ENCODE results near the gene GALNT18.

Gene GALNT18

GRCh38 chr11:11293798-11294550, 327.8 kb downstream of the GALNT18 start:
- Histone ChIP-seq H3K4me3 (ENCODE audit: low read length) (no peak overlapping the region), H3K36me3 (ENCODE audit: insufficient read depth, low read length) (no peaks in the 10 kb centered on the region), H3K4me1 (ENCODE audit: insufficient read depth, low read length) (no peaks in the 10 kb centered on the region), H3K9me3 (ENCODE audit: low read length) (no peaks in the 10 kb centered on the region), H2AFZ (ENCODE audit: low read depth, low read length) (no peak overlapping the region), H3K27me3 (ENCODE audit: insufficient read depth, low read length) (no peaks in the 10 kb centered on the region)

- Histone ChIP-seq H3K4me3 (ENCODE audit: low read length) (no peak overlapping the region), H2AFZ (ENCODE audit: low read depth, low read length) (no peak overlapping the region), H3K9me3 (ENCODE audit: low read length) (no peaks in the 10 kb centered on the region), H3K36me3 (ENCODE audit: insufficient read depth, low read length) (no peaks in the 10 kb centered on the region), H3K27me3 (ENCODE audit: insufficient read depth, low read length) (no peaks in the 10 kb centered on the region), H3K4me1 (ENCODE audit: insufficient read depth, low read length) (no peaks in the 10 kb centered on the region)
Observed at GRCh38 chr11:11292839-11293238, 329.0 kb downstream of the GALNT18 start.

GRCh38 chr11:11291041-11292015, 330.5 kb downstream of the GALNT18 start:
- Histone ChIP-seq H3K36me3 (ENCODE audit: insufficient read depth, low read length) (no peaks in the 10 kb centered on the region), H3K4me1 (ENCODE audit: insufficient read depth, low read length) (no peaks in the 10 kb centered on the region), H3K4me3 (ENCODE audit: low read length) (no peak overlapping the region), H3K27me3 (ENCODE audit: insufficient read depth, low read length) (no peaks in the 10 kb centered on the region), H3K9me3 (ENCODE audit: low read length) (no peaks in the 10 kb centered on the region), H2AFZ (ENCODE audit: low read depth, low read length) (no peak overlapping the region)

- H2AFZ ChIP-seq (ENCODE audit: low read depth, low read length) = no peak overlapping the region
- no peaks in the 10 kb centered on the region for H3K4me1 ChIP-seq (ENCODE audit: insufficient read depth, low read length)
- H3K27me3 ChIP-seq (ENCODE audit: insufficient read depth, low read length) = no peaks in the 10 kb centered on the region
- no peaks in the 10 kb centered on the region for H3K9me3 ChIP-seq (ENCODE audit: low read length)
- no peak overlapping the region for H3K4me3 ChIP-seq (ENCODE audit: low read length)
- H3K36me3 ChIP-seq (ENCODE audit: insufficient read depth, low read length) = no peaks in the 10 kb centered on the region
Observed at GRCh38 chr11:11290354-11290753, 331.5 kb downstream of the GALNT18 start.

GRCh38 chr11:11289669-11290068, 332.1 kb downstream of the GALNT18 start:
- Histone ChIP-seq H3K4me3 (ENCODE audit: low read length) (no peak overlapping the region), H3K36me3 (ENCODE audit: insufficient read depth, low read length) (no peaks in the 10 kb centered on the region), H2AFZ (ENCODE audit: low read depth, low read length) (no peak overlapping the region), H3K4me1 (ENCODE audit: insufficient read depth, low read length) (no peaks in the 10 kb centered on the region), H3K27me3 (ENCODE audit: insufficient read depth, low read length) (no peaks in the 10 kb centered on the region), H3K9me3 (ENCODE audit: low read length) (no peaks in the 10 kb centered on the region)

- Histone ChIP-seq H3K36me3 (ENCODE audit: insufficient read depth, low read length) (no peaks in the 10 kb centered on the region), H3K4me1 (ENCODE audit: insufficient read depth, low read length) (no peaks in the 10 kb centered on the region), H3K9me3 (ENCODE audit: low read length) (no peaks in the 10 kb centered on the region), H3K27me3 (ENCODE audit: insufficient read depth, low read length) (no peaks in the 10 kb centered on the region), H2AFZ (ENCODE audit: low read depth, low read length) (no peak overlapping the region), H3K4me3 (ENCODE audit: low read length) (no peak overlapping the region)
Observed at GRCh38 chr11:11288972-11289616, 332.7 kb downstream of the GALNT18 start.

- Histone ChIP-seq H2AFZ (ENCODE audit: low read depth, low read length) (no peak overlapping the region), H3K36me3 (ENCODE audit: insufficient read depth, low read length) (no peaks in the 10 kb centered on the region), H3K9me3 (ENCODE audit: low read length) (no peaks in the 10 kb centered on the region), H3K27me3 (ENCODE audit: insufficient read depth, low read length) (no peaks in the 10 kb centered on the region), H3K4me3 (ENCODE audit: low read length) (no peak overlapping the region), H3K4me1 (ENCODE audit: insufficient read depth, low read length) (peaks cover 2% of the 10 kb centered on the region)
Observed at GRCh38 chr11:11284481-11284880, 337.3 kb downstream of the GALNT18 start.

GRCh38 chr11:11281626-11282025, 340.2 kb downstream of the GALNT18 start:
- Histone ChIP-seq H3K36me3 (ENCODE audit: insufficient read depth, low read length) (no peaks in the 10 kb centered on the region), H3K4me3 (ENCODE audit: low read length) (no peak overlapping the region), H3K4me1 (ENCODE audit: insufficient read depth, low read length) (peaks cover 2% of the 10 kb centered on the region), H3K27me3 (ENCODE audit: insufficient read depth, low read length) (no peaks in the 10 kb centered on the region), H3K9me3 (ENCODE audit: low read length) (no peaks in the 10 kb centered on the region), H2AFZ (ENCODE audit: low read depth, low read length) (no peak overlapping the region)

GRCh38 chr11:11280826-11281225, 341.0 kb downstream of the GALNT18 start:
- Histone ChIP-seq H3K27me3 (ENCODE audit: insufficient read depth, low read length) (no peaks in the 10 kb centered on the region), H2AFZ (ENCODE audit: low read depth, low read length) (no peak overlapping the region), H3K9me3 (ENCODE audit: low read length) (no peaks in the 10 kb centered on the region), H3K4me3 (ENCODE audit: low read length) (no peak overlapping the region), H3K4me1 (ENCODE audit: insufficient read depth, low read length) (peaks cover 2% of the 10 kb centered on the region), H3K36me3 (ENCODE audit: insufficient read depth, low read length) (no peaks in the 10 kb centered on the region)

GRCh38 chr11:11279956-11280689, 341.7 kb downstream of the GALNT18 start:
- H3K36me3 ChIP-seq (ENCODE audit: insufficient read depth, low read length) = no peaks in the 10 kb centered on the region
- H3K27me3 ChIP-seq (ENCODE audit: insufficient read depth, low read length) = no peaks in the 10 kb centered on the region
- H3K4me1 ChIP-seq (ENCODE audit: insufficient read depth, low read length) = peaks cover 2% of the 10 kb centered on the region
- H3K9me3 ChIP-seq (ENCODE audit: low read length) = no peaks in the 10 kb centered on the region
- H2AFZ ChIP-seq (ENCODE audit: low read depth, low read length) = no peak overlapping the region
- no peak overlapping the region for H3K4me3 ChIP-seq (ENCODE audit: low read length)

- H3K4me3 ChIP-seq (ENCODE audit: low read length) = no peak overlapping the region
- H3K9me3 ChIP-seq (ENCODE audit: low read length) = no peaks in the 10 kb centered on the region
- no peaks in the 10 kb centered on the region for H3K27me3 ChIP-seq (ENCODE audit: insufficient read depth, low read length)
- no peak overlapping the region for H2AFZ ChIP-seq (ENCODE audit: low read depth, low read length)
- no peaks in the 10 kb centered on the region for H3K36me3 ChIP-seq (ENCODE audit: insufficient read depth, low read length)
- no peaks in the 10 kb centered on the region for H3K4me1 ChIP-seq (ENCODE audit: insufficient read depth, low read length)
Observed at GRCh38 chr11:11272254-11272653, 349.6 kb downstream of the GALNT18 start.

GRCh38 chr11:11270236-11270775, 351.5 kb downstream of the GALNT18 start:
- Histone ChIP-seq H3K9me3 (ENCODE audit: low read length) (no peaks in the 10 kb centered on the region), H3K36me3 (ENCODE audit: insufficient read depth, low read length) (no peaks in the 10 kb centered on the region), H3K27me3 (ENCODE audit: insufficient read depth, low read length) (no peaks in the 10 kb centered on the region), H2AFZ (ENCODE audit: low read depth, low read length) (no peak overlapping the region), H3K4me3 (ENCODE audit: low read length) (no peak overlapping the region), H3K4me1 (ENCODE audit: insufficient read depth, low read length) (no peaks in the 10 kb centered on the region)

All from neuron (in vitro differentiated cells).